ENCODE results near the gene PPHLN1. TPM values are rescaled to one million over a fixed set of nuclear protein-coding genes. Genes with fewer than 3 reads are reported as not detected.
A peak's percentile ranks its signal among the peaks of the same experiment; 100 is the strongest.

Gene PPHLN1
- total and polyA plus RNA-seq, 2 donors (not counting 1 experiment from before 2014, with no cell fraction given) = 48.8 to 104 TPM

DNA sequence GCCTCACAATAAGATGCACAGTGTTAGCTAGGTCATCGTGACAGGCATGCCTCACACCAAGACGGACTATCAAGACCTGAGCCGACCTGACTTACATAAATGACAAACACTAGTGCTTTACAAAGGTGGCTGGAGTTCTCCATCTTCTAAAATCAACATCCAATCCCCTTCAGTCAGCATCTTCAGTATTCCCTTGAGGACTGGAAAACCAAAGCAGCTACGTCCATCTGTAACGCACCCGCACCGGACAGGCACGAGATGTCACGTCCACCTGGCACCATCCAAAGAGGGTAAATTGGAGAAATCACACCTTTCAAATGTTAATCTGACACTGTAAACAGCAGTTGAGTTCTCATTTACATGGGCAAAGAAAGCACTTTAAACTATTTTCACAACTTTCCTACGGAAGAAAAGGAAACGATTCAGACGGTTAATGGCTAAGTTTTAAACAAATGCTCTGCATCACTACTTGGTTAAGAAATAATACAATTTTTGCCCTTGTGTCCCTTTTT, 133.4 kb downstream of the PPHLN1 start:
- POLR2A ChIA-PET = interaction anchor here (0.7 to 1.0 kb wide), 2 partner anchors 9 to 13 kb away, joined by 3 read pairs; no protein-coding TSS in a partner anchor
- H4K20me1 ChIP-seq (ENCODE audit: control insufficient read depth, insufficient read depth, low read length, poor library complexity, severe bottlenecking) = no peaks in the 10 kb centered on the region
- WGBS (ENCODE audit: insufficient coverage) = 97% methylated on average over 9 of the region's 12 CpGs

DNA sequence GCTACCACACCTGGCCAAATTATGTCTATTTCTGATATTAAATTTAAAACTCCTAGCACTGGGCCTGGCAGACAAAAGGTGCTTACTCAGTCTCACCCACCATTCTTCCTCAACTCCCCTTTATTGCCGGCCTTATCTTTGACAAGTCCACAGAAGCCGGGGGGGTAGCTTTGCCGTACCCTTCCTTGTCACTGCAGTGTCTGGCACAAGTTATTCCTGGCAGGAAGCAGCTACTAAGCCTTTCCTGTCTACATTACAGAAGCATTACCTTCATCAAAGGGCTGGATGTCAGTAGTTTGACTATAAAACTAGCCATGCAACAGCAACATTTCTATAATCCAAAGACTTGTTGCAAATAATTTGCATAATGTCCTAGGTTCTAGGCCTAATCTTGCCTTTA, 136.5 kb downstream of the PPHLN1 start:
- ATAC-seq (ENCODE audit: low read depth) (no peak), DNase-seq (no peak)
- Histone ChIP-seq H3K4me2 (replicated peaks; ENCODE audit: low read depth, low read length, poor library complexity, severe bottlenecking) (no peak overlapping the region), H3K4me3 (ENCODE audit: control extremely low read depth in 1 of 5, extremely low read depth in 1 of 5, insufficient read depth in 1 of 5, low read depth in 2 of 5, low read length in 4 of 5) (no peak overlapping the region), H4K20me1 (ENCODE audit: control insufficient read depth, insufficient read depth, low read length, poor library complexity, severe bottlenecking) (no peaks in the 10 kb centered on the region), H2AFZ (ENCODE audit: insufficient read depth, low read depth, low read length, poor library complexity, severe bottlenecking) (no peak overlapping the region), H3K79me2 (ENCODE audit: control insufficient read depth, insufficient read depth, low read length) (peaks cover 60% of the 10 kb centered on the region), H3K27ac (ENCODE audit: low read length in 2 of 2) (peak overlapping the region in 1 of 2 donors; percentile 37), H3K4me1 (ENCODE audit: control insufficient read depth in 2 of 2, insufficient read depth in 2 of 2, low read length in 2 of 2) (peaks cover 7 to 24% of the 10 kb centered on the region in 2 donors), H3K9me3 (ENCODE audit: control extremely low read depth in 1 of 3, control insufficient read depth in 2 of 3, insufficient read depth in 1 of 3, low read length in 2 of 3) (no peaks in the 10 kb centered on the region), H3K9ac (ENCODE audit: low read length) (no peak overlapping the region), H3K36me3 (replicated peaks in 1 of 2; ENCODE audit: control extremely low read depth in 1 of 2, control insufficient read depth in 1 of 2, extremely low read depth in 1 of 2, insufficient read depth in 2 of 2, low read length in 1 of 2) (peaks cover 17 to 80% of the 10 kb centered on the region in 2 experiments), H3K27me3 (replicated peaks in 1 of 4; ENCODE audit: control extremely low read depth in 1 of 4, control insufficient read depth in 3 of 4, insufficient read depth in 4 of 4, low read length in 3 of 4) (no peaks in the 10 kb centered on the region)
- Mint-ChIP-seq H3K4me1 (peaks cover 29% of the 10 kb centered on the region), H3K27ac (peak overlapping the region; percentile 50), H3K4me3 (no peak overlapping the region), H3K27me3 (no peaks in the 10 kb centered on the region), H3K9me3 (ENCODE audit: insufficient read depth) (no peaks in the 10 kb centered on the region)
- intact Hi-C loops (cut with micrococcal nuclease) = loop anchor here (10.0 kb wide), 1 partner anchor 68 kb away; no protein-coding TSS in a partner anchor
- 69% methylated on average over 3 of the region's 3 CpGs for WGBS (ENCODE audit: insufficient coverage)
- no peak for TF ChIP-seq EZH2 (IDR thresholded peaks at IDR 0.05; ENCODE audit: borderline replicate concordance, insufficient read depth, low read depth, low read length, poor library complexity, severe bottlenecking)
- TF ChIP-seq, protein P1, sequence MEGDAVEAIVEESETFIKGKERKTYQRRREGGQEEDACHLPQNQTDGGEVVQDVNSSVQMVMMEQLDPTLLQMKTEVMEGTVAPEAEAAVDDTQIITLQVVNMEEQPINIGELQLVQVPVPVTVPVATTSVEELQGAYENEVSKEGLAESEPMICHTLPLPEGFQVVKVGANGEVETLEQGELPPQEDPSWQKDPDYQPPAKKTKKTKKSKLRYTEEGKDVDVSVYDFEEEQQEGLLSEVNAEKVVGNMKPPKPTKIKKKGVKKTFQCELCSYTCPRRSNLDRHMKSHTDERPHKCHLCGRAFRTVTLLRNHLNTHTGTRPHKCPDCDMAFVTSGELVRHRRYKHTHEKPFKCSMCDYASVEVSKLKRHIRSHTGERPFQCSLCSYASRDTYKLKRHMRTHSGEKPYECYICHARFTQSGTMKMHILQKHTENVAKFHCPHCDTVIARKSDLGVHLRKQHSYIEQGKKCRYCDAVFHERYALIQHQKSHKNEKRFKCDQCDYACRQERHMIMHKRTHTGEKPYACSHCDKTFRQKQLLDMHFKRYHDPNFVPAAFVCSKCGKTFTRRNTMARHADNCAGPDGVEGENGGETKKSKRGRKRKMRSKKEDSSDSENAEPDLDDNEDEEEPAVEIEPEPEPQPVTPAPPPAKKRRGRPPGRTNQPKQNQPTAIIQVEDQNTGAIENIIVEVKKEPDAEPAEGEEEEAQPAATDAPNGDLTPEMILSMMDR (IDR thresholded peaks at IDR 0.05) = no peak
- ChIA-PET CTCF (interaction anchor here (1.2 to 1.8 kb wide), 2 partner anchors 21 to 90 kb away, joined by 3 to 5 read pairs; no protein-coding TSS in a partner anchor), POLR2A (no interaction called here)

More for the DNA sequence above, 133.4 kb downstream of the PPHLN1 start:
- no peaks in the 10 kb centered on the region for H3K9me3 ChIP-seq (ENCODE audit: control extremely low read depth in 1 of 3, control insufficient read depth in 2 of 3, insufficient read depth in 1 of 3, low read length in 2 of 3)
- no peak overlapping the region for H3K4me2 ChIP-seq (replicated peaks; ENCODE audit: low read depth, low read length, poor library complexity, severe bottlenecking)
- no peak for DNase-seq
- Mint-ChIP-seq H3K9me3 (ENCODE audit: insufficient read depth) (no peaks in the 10 kb centered on the region), H3K27me3 (no peaks in the 10 kb centered on the region), H3K27ac (peak overlapping the region; percentile 63), H3K4me1 (peaks cover 23% of the 10 kb centered on the region), H3K4me3 (no peak overlapping the region)
- no peaks in the 10 kb centered on the region for H3K27me3 ChIP-seq (replicated peaks in 1 of 4; ENCODE audit: control extremely low read depth in 1 of 4, control insufficient read depth in 3 of 4, insufficient read depth in 4 of 4, low read length in 3 of 4)
- peaks cover 9 to 22% of the 10 kb centered on the region in 2 donors for H3K4me1 ChIP-seq (ENCODE audit: control insufficient read depth in 2 of 2, insufficient read depth in 2 of 2, low read length in 2 of 2)
- no peak for ATAC-seq (ENCODE audit: low read depth)
- no peak overlapping the region for H2AFZ ChIP-seq (ENCODE audit: insufficient read depth, low read depth, low read length, poor library complexity, severe bottlenecking)
- TF ChIP-seq, protein P1 (IDR thresholded peaks at IDR 0.05) = no peak
- no peak for TF ChIP-seq EZH2 (IDR thresholded peaks at IDR 0.05; ENCODE audit: borderline replicate concordance, insufficient read depth, low read depth, low read length, poor library complexity, severe bottlenecking)
- H3K36me3 ChIP-seq (replicated peaks in 1 of 2; ENCODE audit: control extremely low read depth in 1 of 2, control insufficient read depth in 1 of 2, extremely low read depth in 1 of 2, insufficient read depth in 2 of 2, low read length in 1 of 2) = peaks cover 16 to 58% of the 10 kb centered on the region in 2 experiments
- no peak overlapping the region for H3K9ac ChIP-seq (ENCODE audit: low read length)
- peaks cover 35% of the 10 kb centered on the region for H3K79me2 ChIP-seq (ENCODE audit: control insufficient read depth, insufficient read depth, low read length)
- CTCF ChIA-PET = no interaction called here
- no peak overlapping the region for H3K27ac ChIP-seq (ENCODE audit: low read length in 2 of 2)
- intact Hi-C loops (cut with micrococcal nuclease) = no loop called here
- H3K4me3 ChIP-seq (ENCODE audit: control extremely low read depth in 1 of 5, extremely low read depth in 1 of 5, insufficient read depth in 1 of 5, low read depth in 2 of 5, low read length in 4 of 5) = no peak overlapping the region

Data from B cell (primary cell).